HepG2 (cell line): ENCODE measurements around the gene SCARF1. TPM values are rescaled to one million over a fixed set of nuclear protein-coding genes. Genes with fewer than 3 reads are reported as not detected.

ENCODE experiments used
- CAMTA2 ChIP-seq: sonication (generic); formaldehyde crosslinking; IDR thresholded peaks from 2 replicates; pipeline ENCODE4 v1.4.0; 2020; ENCODE audit warnings: mild to moderate bottlenecking, missing genetic modification reagents, borderline replicate concordance
- CREM ChIP-seq, 2 experiments: sonication (generic) in 1 of 2; formaldehyde crosslinking in 1 of 2; IDR thresholded peaks; 2 replicates each; pipeline versions ENCODE4 v1.4.0 to v1.6.1; 2016 to 2020; ENCODE audit warnings: antibody characterized with exemption in 1 of 2, mild to moderate bottlenecking in 1 of 2, missing genetic modification reagents in 1 of 2
- FIP1L1 ChIP-seq: fragments of 200-400 bp; formaldehyde crosslinking; IDR thresholded peaks from 2 replicates; pipeline ENCODE4 v1.6.1; 2018; ENCODE audit warnings: low read depth, mild to moderate bottlenecking, low read length, moderate library complexity, borderline replicate concordance; ENCODE audit not compliant: insufficient read depth
- HNF1A ChIP-seq, 2 experiments: sonication (generic) in 1 of 2; formaldehyde crosslinking in 1 of 2; IDR thresholded peaks; 2 replicates each; pipeline versions ENCODE4 v1.4.0 to v1.6.1; 2016 to 2020; ENCODE audit warnings: borderline replicate concordance in 1 of 2, low read depth in 1 of 2, mild to moderate bottlenecking in 1 of 2, missing genetic modification reagents in 1 of 2
- MAFG ChIP-seq: sonication (generic); formaldehyde crosslinking; IDR thresholded peaks from 2 replicates; pipeline ENCODE4 v1.5.1; 2020; ENCODE audit warnings: mild to moderate bottlenecking, missing genetic modification reagents
- NCOA5 ChIP-seq: sonication (generic); formaldehyde crosslinking; IDR thresholded peaks from 2 replicates; pipeline ENCODE4 v1.4.0; 2020; ENCODE audit warnings: missing genetic modification reagents
- NFAT5 ChIP-seq: sonication (generic); formaldehyde crosslinking; IDR thresholded peaks from 2 replicates; pipeline ENCODE4 v1.4.0; 2020; ENCODE audit warnings: missing genetic modification reagents
- NFE2L1 ChIP-seq: sonication (generic); formaldehyde crosslinking; IDR thresholded peaks from 2 replicates; pipeline ENCODE4 v1.4.0; 2020; ENCODE audit warnings: missing genetic modification reagents, mild to moderate bottlenecking, borderline replicate concordance
- SALL2 ChIP-seq: sonication (generic); formaldehyde crosslinking; IDR thresholded peaks from 2 replicates; pipeline ENCODE4 v1.8.1; 2023; ENCODE audit warnings: mild to moderate bottlenecking, missing genetic modification reagents, inconsistent platforms
- SMARCC2 ChIP-seq: fragments of 450-650 bp; IDR thresholded peaks from 2 replicates; pipeline ENCODE4 v1.6.1; 2017; ENCODE audit warnings: antibody characterized with exemption, mild to moderate bottlenecking
- SRSF9 ChIP-seq: fragments of 200-400 bp; formaldehyde crosslinking; IDR thresholded peaks from 2 replicates; pipeline ENCODE4 v1.6.1; 2018; ENCODE audit warnings: borderline replicate concordance, mild to moderate bottlenecking, low read depth, low read length; ENCODE audit not compliant: insufficient read depth, poor library complexity, severe bottlenecking
- SSRP1 ChIP-seq: IDR thresholded peaks from 2 replicates; pipeline ENCODE4 v1.6.1; 2016; ENCODE audit warnings: control low read depth
- ZFP36L1 ChIP-seq: sonication (generic); formaldehyde crosslinking; IDR thresholded peaks from 2 replicates; pipeline ENCODE4 v1.8.0; 2022; ENCODE audit warnings: mild to moderate bottlenecking, missing genetic modification reagents, moderate library complexity
- ZNF296 ChIP-seq: sonication (generic); formaldehyde crosslinking; conservative IDR thresholded peaks from 2 replicates; pipeline ENCODE4 v1.5.0; 2020; ENCODE audit warnings: mild to moderate bottlenecking, missing genetic modification reagents
- ZNF333 ChIP-seq: sonication (generic); formaldehyde crosslinking; IDR thresholded peaks from 2 replicates; pipeline ENCODE4 v1.4.0; 2020; ENCODE audit warnings: mild to moderate bottlenecking, missing genetic modification reagents, borderline replicate concordance
- ZNF552 ChIP-seq: sonication (generic); formaldehyde crosslinking; IDR thresholded peaks from 2 replicates; pipeline ENCODE4 v1.9.0; 2022; ENCODE audit warnings: missing genetic modification reagents, mild to moderate bottlenecking, borderline replicate concordance
- ZNF691 ChIP-seq: sonication (generic); formaldehyde crosslinking; IDR thresholded peaks from 2 replicates; pipeline ENCODE4 v1.4.0; 2020; ENCODE audit warnings: missing genetic modification reagents, low read depth, mild to moderate bottlenecking, borderline replicate concordance
- polyA plus RNA-seq, 8 experiments: library from polyadenylated mRNA; depleted of rRNA in 3 of 8; stranded (reverse) in 7 of 8; unstranded in 1 of 8; fragments of >200 nt; fragmentation: Illumina TruSeq in 4 of 8; extraction: Trizol in 4 of 8; gene quantifications; 2 replicates each; pipeline versions ENCODE4 v1.2.1 to v1.2.3, GENCODE V29; 2011 to 2016; ENCODE audit warnings: low read depth in 4 of 8, missing spikeins in 1 of 8, mixed read lengths in 1 of 8; ENCODE audit not compliant: insufficient read depth in 1 of 8
- total RNA-seq, 5 experiments: library from RNA; depleted of rRNA; stranded (reverse); fragments of >200 nt; fragmentation: Illumina TruSeq; extraction: Trizol; gene quantifications; 2 replicates each; pipeline ENCODE4 v1.2.3, GENCODE V29; 2016; ENCODE audit warnings: low read depth in 1 of 5

Gene SCARF1
- total and polyA plus RNA-seq, 2 of the 13 experiments (the other 11 are each of a cell fraction or from before 2014, with no cell fraction given): 0.24 to 0.71 TPM

GRCh38 chr17:1627982-1628855 lies 17.3 kb downstream of the SCARF1 start, which contains the start of gene SLC43A2 (continued):
- TF ChIP-seq HNF1A (IDR thresholded peaks at IDR 0.05; ENCODE audit: low read depth) (no peak), HNF1A (CRISPR knock-in tag; IDR thresholded peaks at IDR 0.05; ENCODE audit: borderline replicate concordance) (no peak), ZNF552 (CRISPR knock-in tag) (no peak), NFAT5 (CRISPR knock-in tag) (no peak), CREM (IDR thresholded peaks at IDR 0.05) (no peak), CREM (CRISPR knock-in tag; IDR thresholded peaks at IDR 0.05) (no peak), SMARCC2 (no peak), SALL2 (CRISPR knock-in tag) (no peak), FIP1L1 (no peak), ZFP36L1 (CRISPR knock-in tag) (no peak), SSRP1 (CRISPR knock-in tag) (no peak), SRSF9 (no peak), MAFG (CRISPR knock-in tag) (no peak), ZNF691 (CRISPR knock-in tag) (peak; percentile 44; the same call in 1 of the 2 replicates), CAMTA2 (no peak), ZNF333 (CRISPR knock-in tag) (0 out of 2 replicates have a peak, but pooled peaks have one; percentile 36), ZNF296 (CRISPR knock-in tag) (no peak), NFE2L1 (CRISPR knock-in tag) (no peak), NCOA5 (no peak)
